ENCODE results near the gene POLR3GL. TPM values are rescaled to one million over a fixed set of nuclear protein-coding genes. Genes with fewer than 3 reads are reported as not detected.
"Not testable (repeated sequence)": the region's sequence is repeated elsewhere in the genome, so short reads cannot be mapped to it uniquely, and the experiment has no call there.

POLR3GL gene
- 10 to 100 TPM; 17.8 to 26.4 TPM for total RNA-seq

- peak; percentile 94 to 96 for ATAC-seq
- peaks cover 8% of the 10 kb centered on the region for H3K36me3 Mint-ChIP-seq
- no peaks in the 10 kb centered on the region for H3K9me3 Mint-ChIP-seq
These were observed at the start of gene POLR3GL, which contains the start of gene ANKRD34A for GRCh38 chr1:145964328-145965118. TSS of gene POLR3GL (plus strand) at chr1:145964690. CDS start at chr1:145974866, 10,176 bp downstream. TSS of gene ANKRD34A (minus strand) at chr1:145964575. CDS start at chr1:145961759, 2,816 bp downstream.

GRCh38 chr1:145916745-145917144 is 47.7 kb upstream of the POLR3GL start:
- no peak for DNase-seq (ENCODE audit: low spot score)
- Mint-ChIP-seq H3K4me3 (peak overlapping the region; percentile 97), H3K9me3 (no peaks in the 10 kb centered on the region), H3K27me3 (no peaks in the 10 kb centered on the region), H3K4me1 (ENCODE audit: low read depth in 2 of 2) (peaks cover 35% of the 10 kb centered on the region in 2 donors), H3K36me3 (peaks cover 19% of the 10 kb centered on the region), H3K27ac (peak overlapping the region; percentile 80 to 81)
- no peak for ATAC-seq

More at GRCh38 chr1:145964328-145965118, at the start of gene POLR3GL, which contains the start of gene ANKRD34A:
- H3K27ac Mint-ChIP-seq: peak within 1 kb of the TSS; percentile 75 to 93
- no peaks in the 10 kb centered on the region for H3K27me3 Mint-ChIP-seq
- H3K4me1 Mint-ChIP-seq (ENCODE audit: low read depth in 2 of 2): peaks cover 46 to 47% of the 10 kb centered on the region in 2 donors
- DNase-seq (ENCODE audit: low spot score): peak; percentile 95
- H3K4me3 Mint-ChIP-seq: peak within 1 kb of the TSS; percentile 87

DNA sequence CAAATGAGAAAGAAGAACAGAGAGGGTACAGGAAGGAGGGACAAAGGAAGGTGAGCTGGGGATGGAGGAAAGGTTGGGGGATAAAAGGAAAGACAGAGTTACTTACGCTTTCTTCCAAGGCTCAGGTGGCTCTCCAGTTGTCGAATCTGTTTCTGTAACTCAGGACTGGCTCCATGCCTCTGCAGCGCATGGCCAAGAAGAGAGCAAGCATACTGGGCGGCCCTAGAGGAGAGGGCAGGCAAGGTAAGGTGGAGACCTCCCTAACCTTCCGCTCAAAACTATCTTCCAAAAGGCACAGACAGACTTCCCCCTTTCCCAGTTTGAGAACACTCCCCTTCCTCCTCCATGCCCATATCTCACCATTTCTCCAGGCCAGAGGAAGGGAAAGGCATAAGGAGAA is 46.9 kb upstream of the POLR3GL start:
- Mint-ChIP-seq H3K9me3 (no peaks in the 10 kb centered on the region), H3K36me3 (peaks cover 18% of the 10 kb centered on the region), H3K4me1 (ENCODE audit: low read depth in 2 of 2) (peaks cover 35% of the 10 kb centered on the region in 2 donors), H3K27ac (peak overlapping the region; percentile 81 to 94), H3K27me3 (no peaks in the 10 kb centered on the region), H3K4me3 (peak overlapping the region; percentile 97)
- no peak for DNase-seq (ENCODE audit: low spot score)
- no peak for ATAC-seq

GRCh38 chr1:145918144-145918991 is 46.1 kb upstream of the POLR3GL start, which contains the start of gene PEX11B:
TSS of gene PEX11B (minus strand) at chr1:145918717. CDS start at chr1:145918688, 29 bp downstream.
- Mint-ChIP-seq H3K27me3 (no peaks in the 10 kb centered on the region), H3K4me1 (ENCODE audit: low read depth in 2 of 2) (peaks cover 35% of the 10 kb centered on the region in 2 donors), H3K9me3 (no peaks in the 10 kb centered on the region), H3K36me3 (peaks cover 18% of the 10 kb centered on the region), H3K4me3 (peak within 1 kb of the TSS; percentile 97), H3K27ac (peak within 1 kb of the TSS; percentile 81 to 94)
- ATAC-seq (peak; percentile 95 to 97), DNase-seq (ENCODE audit: low spot score) (peak; percentile 91)

- Mint-ChIP-seq H3K36me3 (peaks cover 18% of the 10 kb centered on the region), H3K4me3 (peak overlapping the region; percentile 97), H3K4me1 (ENCODE audit: low read depth in 2 of 2) (peaks cover 35% of the 10 kb centered on the region in 2 donors), H3K9me3 (no peaks in the 10 kb centered on the region), H3K27me3 (no peaks in the 10 kb centered on the region), H3K27ac (peak overlapping the region; percentile 81 to 94)
- peak; percentile 15 to 20 for ATAC-seq
- no peak for DNase-seq (ENCODE audit: low spot score)
These were observed 45.2 kb upstream of the POLR3GL start for GRCh38 chr1:145918992-145919939.

GRCh38 chr1:145920297-145920696 is 44.2 kb upstream of the POLR3GL start:
- peaks cover 32 to 35% of the 10 kb centered on the region in 2 donors for H3K4me1 Mint-ChIP-seq (ENCODE audit: low read depth in 2 of 2)
- H3K4me3 Mint-ChIP-seq: peak overlapping the region; percentile 69

GRCh38 chr1:145922266-145922665 is 42.2 kb upstream of the POLR3GL start:
- Mint-ChIP-seq H3K36me3 (peaks cover 7% of the 10 kb centered on the region), H3K4me3 (no peak overlapping the region), H3K27me3 (no peaks in the 10 kb centered on the region), H3K9me3 (no peaks in the 10 kb centered on the region), H3K4me1 (ENCODE audit: low read depth in 2 of 2) (peaks cover 21 to 33% of the 10 kb centered on the region in 2 donors), H3K27ac (no peak overlapping the region)
- ATAC-seq: no peak
- no peak for DNase-seq (ENCODE audit: low spot score)

More at GRCh38 chr1:145920297-145920696, 44.2 kb upstream of the POLR3GL start:
- peaks cover 18% of the 10 kb centered on the region for H3K36me3 Mint-ChIP-seq
- H3K27me3 Mint-ChIP-seq; DNase-seq (ENCODE audit: low spot score); H3K9me3 Mint-ChIP-seq; ATAC-seq: not testable (repeated sequence)
- H3K27ac Mint-ChIP-seq: peak overlapping the region; percentile 54 to 94

GRCh38 chr1:145926686-145927062 is 37.8 kb upstream of the POLR3GL start:
- DNase-seq (ENCODE audit: low spot score): peak; percentile 68
- H3K27me3 Mint-ChIP-seq: no peaks in the 10 kb centered on the region
- H3K27ac Mint-ChIP-seq: no peak overlapping the region
- no peaks in the 10 kb centered on the region for H3K9me3 Mint-ChIP-seq
- no peak overlapping the region for H3K4me3 Mint-ChIP-seq
- H3K4me1 Mint-ChIP-seq (ENCODE audit: low read depth in 2 of 2): peaks cover 6 to 12% of the 10 kb centered on the region in 2 donors
- ATAC-seq: peak; percentile 54 to 77
- no peaks in the 10 kb centered on the region for H3K36me3 Mint-ChIP-seq

- no peak within 1 kb of the TSS for H3K4me3 Mint-ChIP-seq
- peak; percentile 98 to 99 for ATAC-seq
- peak; percentile 95 for DNase-seq (ENCODE audit: low spot score)
- no peak within 1 kb of the TSS for H3K27ac Mint-ChIP-seq
- no peaks in the 10 kb centered on the region for H3K36me3 Mint-ChIP-seq
- H3K9me3 Mint-ChIP-seq: no peaks in the 10 kb centered on the region
- H3K4me1 Mint-ChIP-seq (ENCODE audit: low read depth in 2 of 2): peaks cover 8 to 15% of the 10 kb centered on the region in 2 donors
- no peaks in the 10 kb centered on the region for H3K27me3 Mint-ChIP-seq
These were observed 37.2 kb upstream of the POLR3GL start, which contains the start of gene RBM8A for GRCh38 chr1:145927063-145927886. TSS of gene RBM8A (minus strand) at chr1:145927484. CDS start at chr1:145927426, 58 bp downstream.

- H3K9me3 Mint-ChIP-seq: no peaks in the 10 kb centered on the region
- ATAC-seq (no peak), DNase-seq (ENCODE audit: low spot score) (no peak)
- H3K27ac Mint-ChIP-seq: peak overlapping the region; percentile 69 to 90
- no peaks in the 10 kb centered on the region for H3K27me3 Mint-ChIP-seq
- no peaks in the 10 kb centered on the region for H3K36me3 Mint-ChIP-seq
- no peak overlapping the region for H3K4me3 Mint-ChIP-seq
- peaks cover 16 to 24% of the 10 kb centered on the region in 2 donors for H3K4me1 Mint-ChIP-seq (ENCODE audit: low read depth in 2 of 2)
These were observed 36.4 kb upstream of the POLR3GL start for GRCh38 chr1:145927916-145928643.

GRCh38 chr1:145932522-145933009 is 31.9 kb upstream of the POLR3GL start:
- H3K4me3 Mint-ChIP-seq: peak overlapping the region; percentile 65
- H3K36me3 Mint-ChIP-seq: not testable (repeated sequence)

More at GRCh38 chr1:145932522-145933009, 31.9 kb upstream of the POLR3GL start:
- Mint-ChIP-seq H3K4me1 (ENCODE audit: low read depth in 2 of 2) (peaks cover 21 to 26% of the 10 kb centered on the region in 2 donors), H3K27ac (peak overlapping the region; percentile 70 to 85)
- not testable (repeated sequence) for H3K9me3 Mint-ChIP-seq; DNase-seq (ENCODE audit: low spot score); H3K27me3 Mint-ChIP-seq; ATAC-seq

Measured in natural killer cell treated with Interleukin-12 subunit alpha and Interleukin-12 subunit beta and Interleukin-15 and Interleukin-18, amount 100 ng/mL, for 72 hours (primary cell).